HEK293T (cell line): ENCODE measurements around the gene DYNLT2B.

Source experiments
- ARNT ChIP-seq: fragments of 450-650 bp; IDR thresholded peaks from 2 replicates; pipeline ENCODE4 v1.6.1; 2017; ENCODE audit warnings: mild to moderate bottlenecking
- FOXK2 ChIP-seq: fragments of 450-650 bp; IDR thresholded peaks from 2 replicates; pipeline ENCODE4 v1.6.1; 2016; ENCODE audit warnings: mild to moderate bottlenecking
- FOXM1 ChIP-seq: fragments of 450-650 bp; IDR thresholded peaks from 2 replicates; pipeline ENCODE4 v1.6.1; 2017; ENCODE audit warnings: mild to moderate bottlenecking, borderline replicate concordance
- SUZ12 ChIP-seq: fragments of 450-650 bp; IDR thresholded peaks from 2 replicates; pipeline ENCODE4 v1.6.1; 2016; ENCODE audit warnings: mild to moderate bottlenecking
- TARDBP ChIP-seq: fragments of 450-650 bp; IDR thresholded peaks from 2 replicates; pipeline ENCODE4 v1.6.1; 2016

DNA sequence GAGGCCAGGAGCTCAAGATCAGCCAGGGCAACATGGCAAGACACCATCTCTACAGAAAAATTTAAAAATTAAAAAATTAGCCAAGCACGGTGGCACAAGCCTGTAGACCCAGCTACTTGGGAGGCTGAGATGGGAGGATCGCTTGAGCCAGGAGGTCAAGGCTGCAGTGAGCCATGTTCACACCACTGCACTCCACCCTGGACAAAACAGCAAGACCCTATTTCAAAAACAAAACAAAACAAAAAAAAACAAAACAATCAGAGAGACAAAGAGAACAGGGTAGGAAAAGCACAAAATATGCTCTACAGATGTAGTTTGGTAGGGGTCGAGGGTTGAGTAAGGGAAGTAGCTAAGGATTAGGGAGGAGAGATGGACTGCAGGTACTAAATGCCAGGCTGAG, 3.4 kb downstream of the DYNLT2B start:
- TF ChIP-seq FOXM1 (no peak), SUZ12 (no peak), FOXK2 (no peak), TARDBP (no peak), ARNT (no peak)
